IMR-90 (cell line): ENCODE measurements around the gene LIMS1. TPM values are rescaled to one million over a fixed set of nuclear protein-coding genes. Genes with fewer than 3 reads are reported as not detected.
"Not testable (repeated sequence)": the region's sequence is repeated elsewhere in the genome, so short reads cannot be mapped to it uniquely, and the experiment has no call there.

Experiments used
- ATAC-seq: fragments of 200-7000 bp; cut with Tn5 transposase; 2 replicates; pipeline ENCODE4 v1.9.1; 2020; ENCODE audit warnings: low read depth, mild to moderate bottlenecking, moderate library complexity
- BruUV-seq: library from RNA; stranded (reverse); fragments of 400-500 nt; replicated peaks from 2 replicates; lab custom pipeline; 2021; lab: Mats Ljungman, UMichigan
- CTCF ChIA-PET: fragments of 300-600 bp; formaldehyde crosslinking; extraction: SDS; loops from one replicate; lab custom pipeline; 2021; ENCODE audit warnings: antibody characterized with exemption; lab: Yijun Ruan, JAX
- POLR2A ChIA-PET: fragments of 300-600 bp; sonication (Branson Sonifier 250); formaldehyde crosslinking; loops from one replicate; lab custom pipeline; 2022; ENCODE audit warnings: antibody characterized with exemption; ENCODE audit not compliant: unreplicated experiment; lab: Charles Lee
- DNase-seq: peaks from one replicate; pipeline ENCODE4 v3.0.0; 2013
- H2AFZ ChIP-seq: replicated peaks from 2 replicates; pipeline ENCODE3; 2013; ENCODE audit warnings: low read length, mild to moderate bottlenecking; ENCODE audit not compliant: poor library complexity
- H2AK5ac ChIP-seq: 2 replicates; pipeline ENCODE4 v1.6.1; 2013; ENCODE audit warnings: low read depth, low read length, inconsistent platforms
- H2AK9ac ChIP-seq: replicated peaks from 2 replicates; pipeline ENCODE3; 2013; ENCODE audit warnings: mild to moderate bottlenecking, low read depth, low read length, moderate library complexity; ENCODE audit not compliant: poor library complexity
- H2BK120ac ChIP-seq: 2 replicates; pipeline ENCODE4 v1.6.1; 2013; ENCODE audit warnings: low read depth, low read length, inconsistent platforms
- H2BK15ac ChIP-seq: 3 replicates; pipeline ENCODE4 v1.6.1; 2013; ENCODE audit warnings: low read depth, low read length, inconsistent platforms
- H2BK20ac ChIP-seq: 2 replicates; pipeline ENCODE4 v1.6.1; 2013; ENCODE audit warnings: low read depth, mild to moderate bottlenecking, inconsistent platforms, low read length, moderate library complexity
- H2BK5ac ChIP-seq: 2 replicates; pipeline ENCODE4 v1.6.1; 2013; ENCODE audit warnings: mild to moderate bottlenecking, low read depth, low read length, inconsistent platforms; ENCODE audit not compliant: poor library complexity, severe bottlenecking
- H3K14ac ChIP-seq: replicated peaks from 2 replicates; pipeline ENCODE4 v1.6.1; 2013; ENCODE audit warnings: low read depth, low read length, inconsistent platforms
- H3K18ac ChIP-seq: 2 replicates; pipeline ENCODE4 v1.6.1; 2013; ENCODE audit warnings: low read depth, low read length, control low read depth
- H3K23ac ChIP-seq: 2 replicates; pipeline ENCODE4 v1.6.1; 2013; ENCODE audit warnings: low read depth, low read length, inconsistent platforms
- H3K27ac ChIP-seq: 2 replicates; pipeline ENCODE4 v1.5.1; 2013; ENCODE audit warnings: mild to moderate bottlenecking, control low read depth, low read length; ENCODE audit not compliant: insufficient read depth
- H3K27me3 ChIP-seq: 2 replicates; pipeline ENCODE4 v1.6.1; 2013; ENCODE audit warnings: low read length; ENCODE audit not compliant: control insufficient read depth, insufficient read depth
- H3K36me3 ChIP-seq: 2 replicates; pipeline ENCODE4 v1.6.1; 2013; ENCODE audit warnings: low read length, mixed read lengths; ENCODE audit not compliant: control insufficient read depth, insufficient read depth
- H3K4ac ChIP-seq: 2 replicates; pipeline ENCODE4 v1.6.1; 2013; ENCODE audit warnings: low read depth, low read length, inconsistent platforms
- H3K4me1 ChIP-seq: 2 replicates; pipeline ENCODE4 v1.6.1; 2013; ENCODE audit warnings: low read length, mixed read lengths; ENCODE audit not compliant: control insufficient read depth, insufficient read depth
- H3K4me2 ChIP-seq: 2 replicates; pipeline ENCODE4 v1.6.1; 2013; ENCODE audit warnings: low read depth, mild to moderate bottlenecking, control low read depth, low read length, moderate library complexity
- H3K4me3 ChIP-seq: 2 replicates; pipeline ENCODE4 v1.5.1; 2013; ENCODE audit warnings: low read depth, mild to moderate bottlenecking, control low read depth, low read length, moderate library complexity; ENCODE audit not compliant: insufficient read depth
- H3K56ac ChIP-seq: 2 replicates; pipeline ENCODE4 v1.6.1; 2013; ENCODE audit warnings: low read length, inconsistent platforms; ENCODE audit not compliant: insufficient read depth; ENCODE audit errors: extremely low read depth
- H3K79me1 ChIP-seq, 2 experiments: 2 replicates each; pipeline ENCODE4 v1.6.1; 2013; ENCODE audit warnings: low read length in 2 of 2, inconsistent platforms in 1 of 2, low read depth in 1 of 2
- H3K9ac ChIP-seq: 2 replicates; pipeline ENCODE4 v1.6.1; 2013; ENCODE audit warnings: low read depth, low read length, control low read depth
- H3K9me1 ChIP-seq: 2 replicates; pipeline ENCODE4 v1.6.1; 2013; ENCODE audit warnings: low read length, inconsistent platforms; ENCODE audit not compliant: insufficient read depth
- H3K9me3 ChIP-seq: 2 replicates; pipeline ENCODE4 v1.6.1; 2013; ENCODE audit warnings: low read length; ENCODE audit not compliant: control insufficient read depth, insufficient read depth
- H4K20me1 ChIP-seq: 2 replicates; pipeline ENCODE4 v1.6.1; 2013; ENCODE audit warnings: low read length, inconsistent platforms; ENCODE audit not compliant: insufficient read depth
- H4K5ac ChIP-seq: 2 replicates; pipeline ENCODE4 v1.6.1; 2013; ENCODE audit warnings: mild to moderate bottlenecking, low read depth, low read length, control low read depth
- H4K8ac ChIP-seq, 2 experiments: 2 replicates each; pipeline ENCODE4 v1.6.1; 2013; ENCODE audit warnings: low read depth in 2 of 2, low read length in 2 of 2, control low read depth in 1 of 2, inconsistent platforms in 1 of 2
- H4K91ac ChIP-seq: 2 replicates; pipeline ENCODE4 v1.6.1; 2013; ENCODE audit warnings: low read depth, low read length, inconsistent platforms; ENCODE audit not compliant: insufficient read depth
- CEBPB ChIP-seq: IDR thresholded peaks from 2 replicates; pipeline ENCODE4 v1.6.1; 2012; ENCODE audit warnings: low read depth, low read length, improper control_type of control experiment
- WGBS, 2 experiments: methylation state at CpG; one replicate each; pipeline versions ENCODE4 v1.1.5 to v1.1.7; 2013; ENCODE audit warnings: missing lambda C conversion rate in 2 of 2; ENCODE audit not compliant: insufficient read length in 1 of 2; ENCODE audit errors: extremely low coverage in 2 of 2; 5-methylcytosine and 5-hydroxymethylcytosine counted together
- dilution Hi-C: fragments of 300-500 bp; cut with HindIII; formaldehyde crosslinking; loops from one replicate; pipeline ENCODE4 v1.14.3; 2018; ENCODE audit warnings: low sequenced_read_pairs; ENCODE audit not compliant: unreplicated experiment
- in situ Hi-C: fragments of 300-500 bp; cut with MboI; formaldehyde crosslinking; loops from 3 replicates; pipeline ENCODE4 v1.14.3; 2019; ENCODE audit warnings: low sequenced_read_pairs, inconsistent platforms, mixed read lengths
- intact Hi-C: fragments of 100-400 bp; cut with micrococcal nuclease; formaldehyde crosslinking; loops from 2 replicates; pipeline ENCODE4 v1.10.0; 2022
- polyA plus RNA-seq, 3 experiments: library from polyadenylated mRNA; depleted of rRNA; stranded (reverse); fragments of >200 nt; gene quantifications; 2 replicates each; pipeline ENCODE4 v1.2.3, GENCODE V29; 2012; ENCODE audit warnings: low replicate concordance in 1 of 3
- total RNA-seq: library from RNA; depleted of rRNA; stranded (reverse); fragments of >200 nt; gene quantifications from 2 replicates; pipeline ENCODE4 v1.2.3, GENCODE V29; 2012

The LIMS1 gene
- total and polyA plus RNA-seq, 2 of the 4 experiments (the other 2 are of a cell fraction): 59.1 to 131 TPM

DNA sequence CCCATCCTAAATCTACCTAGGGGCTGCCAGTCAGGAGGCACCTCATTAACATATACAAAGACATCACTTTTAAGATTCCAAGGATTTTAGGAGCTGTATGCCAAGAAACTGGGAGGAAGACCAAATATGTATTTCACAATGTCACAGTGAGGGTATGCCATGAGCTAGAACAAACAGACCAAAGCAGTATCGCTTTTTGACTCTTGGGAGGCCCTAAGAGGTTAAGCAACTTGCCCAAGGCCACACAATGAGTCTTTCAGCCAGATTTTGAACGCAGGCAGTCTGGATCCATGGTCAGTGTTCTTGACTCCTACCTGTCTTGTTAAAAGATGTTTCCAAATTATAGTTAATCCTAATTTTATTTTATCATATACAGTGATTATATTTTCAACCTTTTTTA is 132.9 kb downstream of the LIMS1 start:
- H3K27me3 ChIP-seq, H3K9me1 ChIP-seq, intact Hi-C loops, in situ Hi-C loops, H4K20me1 ChIP-seq, H2BK15ac ChIP-seq, H3K9me3 ChIP-seq, BruUV-seq, H3K4me2 ChIP-seq, H2BK120ac ChIP-seq, dilution Hi-C loops, H3K56ac ChIP-seq, H4K5ac ChIP-seq, DNase-seq, H3K23ac ChIP-seq, H3K9ac ChIP-seq, H3K36me3 ChIP-seq, H3K4me3 ChIP-seq, H2AFZ ChIP-seq, H2BK20ac ChIP-seq, H3K4ac ChIP-seq, H4K91ac ChIP-seq, H3K18ac ChIP-seq, H2AK9ac ChIP-seq, H2AK5ac ChIP-seq, H3K4me1 ChIP-seq, CTCF ChIA-PET, H4K8ac ChIP-seq, POLR2A ChIA-PET, H2BK5ac ChIP-seq, H3K14ac ChIP-seq, H3K27ac ChIP-seq: not testable (repeated sequence)
- WGBS, 2 experiments: no CpG with 5 or more reads among the region's 2 CpGs
- TF ChIP-seq CEBPB: 0 out of 2 replicates have a peak, but pooled peaks have one; percentile 17
- ATAC-seq: peak; percentile 6; the same call in 1 of the 2 replicates
- peaks cover 6 to 30% of the 10 kb centered on the region in 2 experiments; a peak in 2 of 4 replicates for H3K79me1 ChIP-seq

DNA sequence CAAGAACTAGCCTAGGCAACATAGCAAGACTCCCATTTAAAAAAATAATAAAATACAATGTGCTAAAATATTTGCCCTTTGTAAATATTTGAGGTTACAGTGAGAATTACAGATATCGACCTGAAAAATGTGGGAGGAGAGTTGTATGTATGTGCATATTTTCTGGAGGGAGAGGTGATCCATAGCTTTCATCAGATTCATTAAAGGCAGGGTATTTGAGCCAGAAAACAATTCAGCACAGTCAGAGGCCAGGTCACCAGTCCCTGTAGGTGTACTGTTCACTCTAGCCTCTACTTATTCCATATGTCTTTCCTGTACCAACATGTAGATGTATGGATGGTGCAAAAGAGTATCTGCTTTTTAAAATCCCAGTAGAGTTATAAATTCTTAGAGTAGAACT is 136.0 kb downstream of the LIMS1 start:
- H4K8ac ChIP-seq, H2BK5ac ChIP-seq, in situ Hi-C loops, DNase-seq, H3K23ac ChIP-seq, BruUV-seq, H3K4ac ChIP-seq, CTCF ChIA-PET, H2AK9ac ChIP-seq, H2BK15ac ChIP-seq, intact Hi-C loops, H3K36me3 ChIP-seq, POLR2A ChIA-PET, H3K4me3 ChIP-seq, H3K9me3 ChIP-seq, H2AK5ac ChIP-seq, H3K14ac ChIP-seq, H4K91ac ChIP-seq, H3K18ac ChIP-seq, H3K56ac ChIP-seq, H2AFZ ChIP-seq, H4K20me1 ChIP-seq, H4K5ac ChIP-seq, H3K27ac ChIP-seq, H2BK20ac ChIP-seq, H3K27me3 ChIP-seq, H3K9ac ChIP-seq, H3K4me1 ChIP-seq, H3K9me1 ChIP-seq, ATAC-seq, H3K4me2 ChIP-seq, H2BK120ac ChIP-seq, dilution Hi-C loops: not testable (repeated sequence)
- H3K79me1 ChIP-seq: peaks cover 3 to 11% of the 10 kb centered on the region in 2 experiments; a peak in 2 of 4 replicates
- WGBS, 2 experiments: no CpG with 5 or more reads among the region's 1 CpG
